Astrocyte (in vitro differentiated cells and primary cell): ENCODE measurements around the gene POLR1C.

Experiments used
- CTCF ChIP-seq: IDR thresholded peaks from 2 replicates; pipeline ENCODE4 v1.5.1; 2011; ENCODE audit warnings: low read depth, mild to moderate bottlenecking, inconsistent platforms, low read length, moderate library complexity; ENCODE audit not compliant: insufficient read depth
- EZH2 ChIP-seq: IDR thresholded peaks from 2 replicates; pipeline ENCODE4 v1.6.1; 2012; ENCODE audit warnings: mild to moderate bottlenecking, low read length, inconsistent platforms; ENCODE audit not compliant: insufficient read depth

DNA sequence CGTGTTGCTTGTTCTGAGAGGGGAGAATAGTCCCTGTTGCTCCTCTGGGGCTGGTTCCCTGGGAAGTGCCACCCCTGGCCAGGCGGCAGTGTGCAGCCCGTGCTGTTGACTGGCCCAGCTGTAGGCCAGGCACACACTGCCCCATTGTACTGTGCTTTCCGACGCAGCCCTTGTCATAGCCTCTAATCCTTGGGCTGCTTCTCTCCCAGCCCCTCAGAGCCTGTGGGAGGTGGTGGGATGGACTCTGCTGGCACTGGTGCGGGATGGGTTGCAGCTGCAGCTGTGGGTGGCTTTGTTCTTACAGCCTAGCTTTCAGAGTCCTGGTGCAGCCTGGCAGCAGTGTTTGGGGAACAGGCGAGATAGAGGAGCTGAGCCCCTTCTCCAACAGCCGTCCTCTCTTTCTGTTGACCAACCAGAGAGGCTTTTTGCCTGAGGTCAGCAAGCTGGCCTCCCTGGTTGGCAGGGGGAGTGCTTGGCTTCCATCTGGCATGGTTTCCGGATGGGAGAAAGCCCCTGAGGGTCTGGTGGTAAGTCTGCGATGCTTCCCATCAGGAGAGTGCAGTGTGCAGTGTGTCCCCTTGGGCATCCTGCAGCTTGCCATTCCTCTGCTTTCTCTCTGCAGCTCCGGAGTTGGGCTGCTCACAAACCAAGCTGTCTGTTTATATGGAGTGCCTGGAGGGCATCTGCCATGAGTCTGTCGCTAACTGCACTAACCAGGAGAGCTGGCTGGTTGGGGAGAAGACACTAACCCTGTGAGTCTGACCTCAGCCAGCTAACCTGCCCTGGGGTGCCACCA is 27.4 kb upstream of the POLR1C start:
- TF ChIP-seq EZH2 (no peak), CTCF (no peak)
